Heart right ventricle (tissue), 16 donors: Measurements from ENCODE around the gene CCP110. TPM values are rescaled to one million over a fixed set of nuclear protein-coding genes. Genes with fewer than 3 reads are reported as not detected.

ENCODE experiments used
- ATAC-seq, 8 donors: fragments of 200-7000 bp; cut with Tn5 transposase; one replicate each; pipeline ENCODE4 v1.9.1; 2020; ENCODE audit warnings: mild to moderate bottlenecking in 8 of 8, moderate library complexity in 8 of 8, moderate number of reproducible peaks in 1 of 8
- DNase-seq, 2 donors: peaks; one replicate each; pipeline ENCODE4 v3.0.0-alpha.2; 2020
- H3K27ac ChIP-seq, 10 donors: fragments of 200-600 bp; sonication (generic) in 2 of 10; one replicate each; pipeline versions ENCODE4 v1.5.0 to v1.8.0; 2020 to 2022; ENCODE audit warnings: mild to moderate bottlenecking in 3 of 10
- H3K27me3 ChIP-seq, 7 donors: fragments of 200-600 bp; one replicate each; pipeline ENCODE4 v1.8.0; 2021 to 2022; ENCODE audit warnings: mild to moderate bottlenecking in 2 of 7
- H3K36me3 ChIP-seq, 9 donors: fragments of 200-600 bp; sonication (generic) in 1 of 9; one replicate each; pipeline versions ENCODE4 v1.5.0 to v1.8.0; 2020 to 2022; ENCODE audit warnings: mild to moderate bottlenecking in 2 of 9
- H3K4me1 ChIP-seq, 9 donors: fragments of 200-600 bp; sonication (generic) in 1 of 9; one replicate each; pipeline versions ENCODE4 v1.5.0 to v1.8.0; 2020 to 2022; ENCODE audit warnings: mild to moderate bottlenecking in 4 of 9
- H3K4me3 ChIP-seq, 10 donors: fragments of 200-600 bp; sonication (generic) in 2 of 10; one replicate each; pipeline versions ENCODE4 v1.5.0 to v1.8.0; 2020 to 2022; ENCODE audit warnings: mild to moderate bottlenecking in 7 of 10, moderate library complexity in 2 of 10
- H3K9me3 ChIP-seq, 11 donors: fragments of 200-600 bp in 10 of 11; sonication (generic) in 2 of 11; one replicate each; pipeline versions ENCODE4 v1.5.0 to v1.8.0; 2013 to 2022; ENCODE audit warnings: mild to moderate bottlenecking in 2 of 11, control low read depth in 1 of 11, moderate library complexity in 1 of 11
- WGBS, 2 donors: extraction: QIAGEN DNeasy Blood & Tissue Kit; methylation state at CpG; one replicate each; pipeline ENCODE4 v1.1.7; 2013; ENCODE audit warnings: inconsistent platforms in 1 of 2; 5-methylcytosine and 5-hydroxymethylcytosine counted together
- intact Hi-C, 10 donors: fragments of 100-400 bp; cut with DNase I; formaldehyde crosslinking; loops; one replicate each; pipeline versions ENCODE4 v1.11.1 to v1.14.2; 2022
- polyA plus RNA-seq, 2 donors: library from polyadenylated mRNA; stranded (reverse); fragments of 200-250 nt; gene quantifications; one replicate each; pipeline ENCODE4 v1.2.3, GENCODE V29; 2013
- total RNA-seq, 10 donors: library from RNA; stranded (reverse); fragmentation: NEBNext Ultra II Directional in 3 of 10; extraction: Animal tissue kit (Norgen Biotek cat#: 25700) in 3 of 10; gene quantifications; one replicate each; pipeline versions ENCODE4 v1.2.1 to v1.2.4, GENCODE V29; 2021 to 2023
- TF ChIP-seq, protein P1 (sequence below), 9 donors: fragments of 200-600 bp; sonication (generic) in 2 of 9; IDR thresholded peaks; one replicate each; pipeline versions ENCODE4 v1.5.0 to v1.8.0; 2021 to 2022; ENCODE audit warnings: antibody characterized with exemption in 9 of 9, mild to moderate bottlenecking in 5 of 9, moderate library complexity in 1 of 9
- donor health status: Arrhythmogenic right ventricular cardiomyopathy.
- donor health status: ischemic (EF 13 %, LVEDD 7.1; RV severe dilation, severe dysfunction).
- donor health status: healthy with polysubstance abuse.
- donor health status: DM: no; HTN: yes; CAD: no.
- donor health status: DM: no; HTN: no; CAD: no.
- donor health status: ischemic (EF 25% LVEDD 6.9; RV normal size, moderate dysfunction).
- donor health status: ischemic (EF 25% LVEDD 5.7; RV mildly dilated, moderate dysfunction).
- donor health status: healthy.
- donor health status: DM: yes; HTN: yes; CAD: no.
- donor health status: Ischemic cardiomyopathy.
- donor health status: ischemic (EF 35%, LVEDD 5.7; RV mildly dilated, moderate dysfunction).
- donor health status: nonischemic (EF 11% LVEDD 7.7; RV severe dilation, severe dysfunction).
- donor health status: DM: yes; HTN: yes; CAD: no.
- donor health status: PGD.
- donor health status: ischemic (EF 29% LVEDD 5.4; RV normal size, mild dysfunction).
- donor health status: nonischemic (EF 23%, LVEDD 6.1; RV moderate dilation, normal function).

Gene CCP110
- total and polyA plus RNA-seq, 12 donors, result 2.4 to 8.8 (median 7.6) TPM

DNA sequence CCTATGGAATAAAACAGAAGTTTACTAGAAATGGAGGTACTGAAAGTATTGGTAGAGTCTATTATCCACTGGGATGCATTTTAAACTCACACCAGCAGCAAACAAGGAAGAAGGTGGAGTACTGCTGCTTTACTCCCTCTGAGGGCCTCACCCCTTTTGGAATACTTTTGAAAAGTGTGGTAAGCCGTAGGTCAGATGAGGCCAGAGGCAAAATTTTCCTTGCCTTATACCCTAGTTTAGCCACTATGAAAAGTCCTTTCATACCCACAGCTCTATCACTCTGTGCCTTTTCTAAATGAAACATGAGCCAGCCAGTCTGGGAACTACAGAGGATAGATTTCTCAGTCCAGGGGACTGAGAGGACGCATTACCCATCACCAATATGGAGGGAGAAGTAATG, 15.9 kb upstream of the CCP110 start:
- no peaks in the 10 kb centered on the region for H3K9me3 ChIP-seq
- no peak overlapping the region for H3K27ac ChIP-seq
- DNase-seq (no peak), ATAC-seq (no peak)
- TF ChIP-seq, protein P1, sequence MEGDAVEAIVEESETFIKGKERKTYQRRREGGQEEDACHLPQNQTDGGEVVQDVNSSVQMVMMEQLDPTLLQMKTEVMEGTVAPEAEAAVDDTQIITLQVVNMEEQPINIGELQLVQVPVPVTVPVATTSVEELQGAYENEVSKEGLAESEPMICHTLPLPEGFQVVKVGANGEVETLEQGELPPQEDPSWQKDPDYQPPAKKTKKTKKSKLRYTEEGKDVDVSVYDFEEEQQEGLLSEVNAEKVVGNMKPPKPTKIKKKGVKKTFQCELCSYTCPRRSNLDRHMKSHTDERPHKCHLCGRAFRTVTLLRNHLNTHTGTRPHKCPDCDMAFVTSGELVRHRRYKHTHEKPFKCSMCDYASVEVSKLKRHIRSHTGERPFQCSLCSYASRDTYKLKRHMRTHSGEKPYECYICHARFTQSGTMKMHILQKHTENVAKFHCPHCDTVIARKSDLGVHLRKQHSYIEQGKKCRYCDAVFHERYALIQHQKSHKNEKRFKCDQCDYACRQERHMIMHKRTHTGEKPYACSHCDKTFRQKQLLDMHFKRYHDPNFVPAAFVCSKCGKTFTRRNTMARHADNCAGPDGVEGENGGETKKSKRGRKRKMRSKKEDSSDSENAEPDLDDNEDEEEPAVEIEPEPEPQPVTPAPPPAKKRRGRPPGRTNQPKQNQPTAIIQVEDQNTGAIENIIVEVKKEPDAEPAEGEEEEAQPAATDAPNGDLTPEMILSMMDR (IDR thresholded peaks at IDR 0.05), result no peak
- H3K4me1 ChIP-seq, result peaks cover 0 to 12% (median 0%) of the 10 kb centered on the region in 9 donors
- 91 to 94% methylated on average over 2 of the region's 2 CpGs for WGBS, 2 donors
- no peak overlapping the region for H3K4me3 ChIP-seq
- no peaks in the 10 kb centered on the region for H3K27me3 ChIP-seq
- intact Hi-C loops, result loop anchor here in 3 of 10 donors (5.0 to 10.0 kb wide), 2 partner anchors 421 to 423 kb away; no protein-coding TSS in a partner anchor
- H3K36me3 ChIP-seq, result peaks cover 0 to 97% (median 40%) of the 10 kb centered on the region in 9 donors

DNA sequence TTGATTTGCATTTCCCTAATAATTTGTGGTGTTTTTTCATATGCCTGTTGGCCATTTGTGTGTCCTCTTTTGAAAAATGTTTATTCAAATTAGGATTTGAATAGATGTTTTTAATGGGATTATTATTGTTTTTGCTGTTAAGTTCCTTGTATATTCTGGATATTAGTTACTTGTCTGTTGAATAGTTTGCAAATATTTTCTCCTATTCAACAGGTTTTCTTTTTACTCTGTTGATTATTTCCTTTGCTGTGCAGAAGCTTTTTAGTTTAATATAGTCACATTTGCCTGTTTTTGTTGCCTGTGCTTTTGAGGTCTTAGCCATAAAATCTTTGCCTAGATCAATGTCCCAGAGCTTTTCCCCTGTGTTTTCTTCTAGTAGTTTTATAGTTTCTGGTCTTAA, 11.4 kb upstream of the CCP110 start:
- H3K36me3 ChIP-seq, result peaks cover 0 to 95% (median 40%) of the 10 kb centered on the region in 9 donors
- no peaks in the 10 kb centered on the region for H3K9me3 ChIP-seq
- DNase-seq (no peak), ATAC-seq (no peak)
- no peak overlapping the region for H3K4me3 ChIP-seq
- TF ChIP-seq, protein P1 (IDR thresholded peaks at IDR 0.05), result no peak
- H3K4me1 ChIP-seq, result peaks cover 0 to 20% (median 0%) of the 10 kb centered on the region in 9 donors
- no peaks in the 10 kb centered on the region for H3K27me3 ChIP-seq
- H3K27ac ChIP-seq, result no peak overlapping the region
- intact Hi-C loops, result no loop called here

DNA sequence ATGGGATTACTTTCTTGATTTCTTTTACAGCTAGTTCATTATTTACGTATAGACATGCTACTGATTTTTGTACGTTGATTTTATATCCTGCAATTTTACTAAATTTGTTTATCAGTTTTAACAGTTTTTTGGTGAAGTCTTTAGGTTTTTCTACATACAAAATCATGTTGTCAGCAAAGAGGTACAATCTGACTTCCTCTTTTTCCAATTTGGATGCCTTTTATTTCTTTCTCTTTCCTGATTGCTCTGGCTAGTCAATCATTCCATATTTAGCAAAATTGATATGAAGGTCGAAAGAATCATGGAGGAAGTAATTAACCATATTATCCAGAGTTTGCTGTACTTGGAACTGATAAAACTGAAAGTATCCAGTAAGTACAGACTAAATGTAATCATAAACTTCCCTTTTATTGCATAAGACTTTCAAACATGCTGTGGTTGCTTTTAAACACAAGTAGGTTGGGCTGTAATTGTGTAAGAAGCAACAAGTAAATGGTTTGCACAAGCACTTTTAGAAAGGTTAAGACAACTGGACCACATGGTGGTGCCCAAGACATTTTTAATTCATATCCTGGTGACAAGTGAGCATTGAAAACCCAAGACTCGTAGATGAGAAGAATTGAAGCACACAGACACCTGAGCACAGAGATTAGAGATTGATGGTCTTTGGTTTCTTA, 10.2 kb upstream of the CCP110 start:
- WGBS, 2 donors, result 82 to 92% methylated on average over 4 of the region's 4 CpGs
- H3K4me3 ChIP-seq, result peak overlapping the region in 1 of 10 donors; percentile 35
- TF ChIP-seq, protein P1 (IDR thresholded peaks at IDR 0.05), result no peak
- DNase-seq (no peak), ATAC-seq (peak in 2 of 8 donors; percentile 39 to 45)
- H3K27me3 ChIP-seq, result no peaks in the 10 kb centered on the region
- peaks cover 0 to 32% (median 8%) of the 10 kb centered on the region in 9 donors for H3K4me1 ChIP-seq
- intact Hi-C loops, result no loop called here
- no peaks in the 10 kb centered on the region for H3K9me3 ChIP-seq
- peaks cover 0 to 83% (median 37%) of the 10 kb centered on the region in 9 donors for H3K36me3 ChIP-seq
- H3K27ac ChIP-seq, result peak overlapping the region in 1 of 10 donors; percentile 82

DNA sequence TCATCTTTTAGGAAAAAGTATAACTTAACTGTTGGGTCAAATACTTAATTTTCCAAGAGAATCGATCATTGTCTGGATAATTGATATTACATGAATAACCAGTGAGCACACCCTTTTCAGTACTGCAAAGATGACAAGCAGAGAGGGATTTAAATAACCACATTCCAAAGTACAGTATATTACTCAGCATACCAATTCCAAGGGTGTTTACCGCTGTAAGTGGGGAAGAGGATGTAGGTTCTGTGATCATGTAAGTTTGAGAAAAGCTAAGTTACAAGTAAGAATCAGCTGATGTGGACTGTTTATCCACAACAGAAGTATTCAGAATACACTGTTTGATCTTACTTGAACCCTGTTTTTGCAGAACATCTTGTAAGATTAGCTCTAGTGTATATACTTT, 8.0 kb upstream of the CCP110 start:
- WGBS, 2 donors, result 92% methylated on average over 2 of the region's 2 CpGs
- H3K36me3 ChIP-seq, result peaks cover 0 to 67% (median 18%) of the 10 kb centered on the region in 9 donors
- ATAC-seq (no peak), DNase-seq (no peak)
- H3K4me3 ChIP-seq, result no peak overlapping the region
- no peaks in the 10 kb centered on the region for H3K27me3 ChIP-seq
- intact Hi-C loops, result no loop called here
- H3K9me3 ChIP-seq, result no peaks in the 10 kb centered on the region
- TF ChIP-seq, protein P1 (IDR thresholded peaks at IDR 0.05), result no peak
- no peak overlapping the region for H3K27ac ChIP-seq
- H3K4me1 ChIP-seq, result peaks cover 0 to 53% (median 17%) of the 10 kb centered on the region in 9 donors
